22Rv1 (cell line): ENCODE measurements around the gene STRIP2.

Source experiments
- ZFX ChIP-seq: fragments of 450-650 bp; IDR thresholded peaks from 2 replicates; pipeline ENCODE4 v1.6.1; 2017; ENCODE audit warnings: antibody characterized with exemption, borderline replicate concordance
- TF ChIP-seq, protein P1 (sequence below): fragments of 450-650 bp; IDR thresholded peaks from 2 replicates; pipeline ENCODE4 v1.5.1; 2017; ENCODE audit warnings: mild to moderate bottlenecking

GRCh38 chr7:129494041-129494440 is 59.8 kb downstream of the STRIP2 start:
- TF ChIP-seq, protein P1, sequence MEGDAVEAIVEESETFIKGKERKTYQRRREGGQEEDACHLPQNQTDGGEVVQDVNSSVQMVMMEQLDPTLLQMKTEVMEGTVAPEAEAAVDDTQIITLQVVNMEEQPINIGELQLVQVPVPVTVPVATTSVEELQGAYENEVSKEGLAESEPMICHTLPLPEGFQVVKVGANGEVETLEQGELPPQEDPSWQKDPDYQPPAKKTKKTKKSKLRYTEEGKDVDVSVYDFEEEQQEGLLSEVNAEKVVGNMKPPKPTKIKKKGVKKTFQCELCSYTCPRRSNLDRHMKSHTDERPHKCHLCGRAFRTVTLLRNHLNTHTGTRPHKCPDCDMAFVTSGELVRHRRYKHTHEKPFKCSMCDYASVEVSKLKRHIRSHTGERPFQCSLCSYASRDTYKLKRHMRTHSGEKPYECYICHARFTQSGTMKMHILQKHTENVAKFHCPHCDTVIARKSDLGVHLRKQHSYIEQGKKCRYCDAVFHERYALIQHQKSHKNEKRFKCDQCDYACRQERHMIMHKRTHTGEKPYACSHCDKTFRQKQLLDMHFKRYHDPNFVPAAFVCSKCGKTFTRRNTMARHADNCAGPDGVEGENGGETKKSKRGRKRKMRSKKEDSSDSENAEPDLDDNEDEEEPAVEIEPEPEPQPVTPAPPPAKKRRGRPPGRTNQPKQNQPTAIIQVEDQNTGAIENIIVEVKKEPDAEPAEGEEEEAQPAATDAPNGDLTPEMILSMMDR = no peak
- no peak for TF ChIP-seq ZFX
